HepG2 (cell line): ENCODE results near the gene SGCE. TPM values are rescaled to one million over a fixed set of nuclear protein-coding genes. Genes with fewer than 3 reads are reported as not detected.

Experiments used
- DNMT3B ChIP-seq: conservative IDR thresholded peaks from 2 replicates; pipeline ENCODE4 v1.6.1; 2016; ENCODE audit warnings: missing biosample characterization, control low read depth
- SIN3B ChIP-seq: fragments of 150-350 bp; IDR thresholded peaks from 2 replicates; pipeline ENCODE4 v1.6.1; 2014; ENCODE audit warnings: low read length
- TOPORS ChIP-seq: sonication (generic); formaldehyde crosslinking; IDR thresholded peaks from 2 replicates; pipeline ENCODE4 v1.8.0; 2023; ENCODE audit warnings: mild to moderate bottlenecking, missing genetic modification reagents
- ZBTB7B ChIP-seq: sonication (generic); formaldehyde crosslinking; IDR thresholded peaks from 2 replicates; pipeline ENCODE4 v1.4.0; 2020; ENCODE audit warnings: missing genetic modification reagents
- ZNF224 ChIP-seq: sonication (generic); formaldehyde crosslinking; IDR thresholded peaks from 2 replicates; pipeline ENCODE4 v1.5.0; 2020; ENCODE audit warnings: mild to moderate bottlenecking, missing genetic modification reagents
- ZNF737 ChIP-seq: sonication (generic); formaldehyde crosslinking; IDR thresholded peaks from 2 replicates; pipeline ENCODE4 v1.5.0; 2020; ENCODE audit warnings: missing genetic modification reagents, mild to moderate bottlenecking, borderline replicate concordance
- polyA plus RNA-seq, 8 experiments: library from polyadenylated mRNA; depleted of rRNA in 3 of 8; stranded (reverse) in 7 of 8; unstranded in 1 of 8; fragments of >200 nt; fragmentation: Illumina TruSeq in 4 of 8; extraction: Trizol in 4 of 8; gene quantifications; 2 replicates each; pipeline versions ENCODE4 v1.2.1 to v1.2.3, GENCODE V29; 2011 to 2016; ENCODE audit warnings: low read depth in 4 of 8, missing spikeins in 1 of 8, mixed read lengths in 1 of 8; ENCODE audit not compliant: insufficient read depth in 1 of 8
- total RNA-seq, 5 experiments: library from RNA; depleted of rRNA; stranded (reverse); fragments of >200 nt; fragmentation: Illumina TruSeq; extraction: Trizol; gene quantifications; 2 replicates each; pipeline ENCODE4 v1.2.3, GENCODE V29; 2016; ENCODE audit warnings: low read depth in 1 of 5
- TF ChIP-seq, protein P1 (sequence below): sonication (generic); formaldehyde crosslinking; IDR thresholded peaks from 2 replicates; pipeline ENCODE4 v1.4.0; 2020; ENCODE audit warnings: missing genetic modification reagents
- TF ChIP-seq, protein P2 (sequence below): sonication (generic); formaldehyde crosslinking; IDR thresholded peaks from 2 replicates; pipeline ENCODE4 v1.5.0; 2020; ENCODE audit warnings: missing genetic modification reagents, mild to moderate bottlenecking, borderline replicate concordance
- TF ChIP-seq, protein P3 (sequence below), 2 experiments: sonication (generic) in 1 of 2; formaldehyde crosslinking in 1 of 2; IDR thresholded peaks; 2 replicates each; pipeline versions ENCODE4 v1.5.1 to v1.6.1; 2011 to 2020; ENCODE audit warnings: borderline replicate concordance in 1 of 2, low read depth in 1 of 2, low read length in 1 of 2, mild to moderate bottlenecking in 1 of 2, missing genetic modification reagents in 1 of 2, moderate library complexity in 1 of 2
- TF ChIP-seq, protein P4 (sequence below): sonication (generic); formaldehyde crosslinking; IDR thresholded peaks from 2 replicates; pipeline ENCODE4 v1.4.0; 2020; ENCODE audit warnings: missing genetic modification reagents

Gene SGCE
- total and polyA plus RNA-seq, 2 of the 13 experiments (the other 11 are each of a cell fraction or from before 2014, with no cell fraction given): 52.3 to 71.1 TPM

DNA sequence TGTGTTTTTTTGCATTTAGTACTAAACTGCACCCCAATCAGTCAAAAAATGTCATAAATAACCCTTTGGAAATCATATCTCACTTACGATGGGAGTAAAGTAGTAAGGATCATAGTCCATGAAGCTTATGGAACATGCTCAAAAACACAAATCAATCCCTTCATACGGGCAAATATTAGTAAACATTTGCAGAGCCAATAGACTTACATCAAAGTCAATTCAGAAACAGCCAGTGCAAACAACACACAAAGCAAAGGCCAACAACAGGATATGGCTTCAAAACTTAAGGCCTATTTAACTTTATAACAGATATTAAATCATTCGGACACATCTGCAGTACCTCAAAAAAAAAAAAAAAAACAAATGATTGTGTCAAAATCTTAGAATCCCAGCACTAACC, 32.1 kb downstream of the SGCE start (continued):
- TF ChIP-seq, protein P1, sequence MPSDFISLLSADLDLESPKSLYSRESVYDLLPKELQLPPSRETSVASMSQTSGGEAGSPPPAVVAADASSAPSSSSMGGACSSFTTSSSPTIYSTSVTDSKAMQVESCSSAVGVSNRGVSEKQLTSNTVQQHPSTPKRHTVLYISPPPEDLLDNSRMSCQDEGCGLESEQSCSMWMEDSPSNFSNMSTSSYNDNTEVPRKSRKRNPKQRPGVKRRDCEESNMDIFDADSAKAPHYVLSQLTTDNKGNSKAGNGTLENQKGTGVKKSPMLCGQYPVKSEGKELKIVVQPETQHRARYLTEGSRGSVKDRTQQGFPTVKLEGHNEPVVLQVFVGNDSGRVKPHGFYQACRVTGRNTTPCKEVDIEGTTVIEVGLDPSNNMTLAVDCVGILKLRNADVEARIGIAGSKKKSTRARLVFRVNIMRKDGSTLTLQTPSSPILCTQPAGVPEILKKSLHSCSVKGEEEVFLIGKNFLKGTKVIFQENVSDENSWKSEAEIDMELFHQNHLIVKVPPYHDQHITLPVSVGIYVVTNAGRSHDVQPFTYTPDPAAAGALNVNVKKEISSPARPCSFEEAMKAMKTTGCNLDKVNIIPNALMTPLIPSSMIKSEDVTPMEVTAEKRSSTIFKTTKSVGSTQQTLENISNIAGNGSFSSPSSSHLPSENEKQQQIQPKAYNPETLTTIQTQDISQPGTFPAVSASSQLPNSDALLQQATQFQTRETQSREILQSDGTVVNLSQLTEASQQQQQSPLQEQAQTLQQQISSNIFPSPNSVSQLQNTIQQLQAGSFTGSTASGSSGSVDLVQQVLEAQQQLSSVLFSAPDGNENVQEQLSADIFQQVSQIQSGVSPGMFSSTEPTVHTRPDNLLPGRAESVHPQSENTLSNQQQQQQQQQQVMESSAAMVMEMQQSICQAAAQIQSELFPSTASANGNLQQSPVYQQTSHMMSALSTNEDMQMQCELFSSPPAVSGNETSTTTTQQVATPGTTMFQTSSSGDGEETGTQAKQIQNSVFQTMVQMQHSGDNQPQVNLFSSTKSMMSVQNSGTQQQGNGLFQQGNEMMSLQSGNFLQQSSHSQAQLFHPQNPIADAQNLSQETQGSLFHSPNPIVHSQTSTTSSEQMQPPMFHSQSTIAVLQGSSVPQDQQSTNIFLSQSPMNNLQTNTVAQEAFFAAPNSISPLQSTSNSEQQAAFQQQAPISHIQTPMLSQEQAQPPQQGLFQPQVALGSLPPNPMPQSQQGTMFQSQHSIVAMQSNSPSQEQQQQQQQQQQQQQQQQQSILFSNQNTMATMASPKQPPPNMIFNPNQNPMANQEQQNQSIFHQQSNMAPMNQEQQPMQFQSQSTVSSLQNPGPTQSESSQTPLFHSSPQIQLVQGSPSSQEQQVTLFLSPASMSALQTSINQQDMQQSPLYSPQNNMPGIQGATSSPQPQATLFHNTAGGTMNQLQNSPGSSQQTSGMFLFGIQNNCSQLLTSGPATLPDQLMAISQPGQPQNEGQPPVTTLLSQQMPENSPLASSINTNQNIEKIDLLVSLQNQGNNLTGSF (CRISPR knock-in tag): no peak
- TF ChIP-seq DNMT3B: no peak
- TF ChIP-seq ZBTB7B (CRISPR knock-in tag): 0 out of 2 replicates have a peak, but pooled peaks have one; percentile 33
- TF ChIP-seq, protein P2, sequence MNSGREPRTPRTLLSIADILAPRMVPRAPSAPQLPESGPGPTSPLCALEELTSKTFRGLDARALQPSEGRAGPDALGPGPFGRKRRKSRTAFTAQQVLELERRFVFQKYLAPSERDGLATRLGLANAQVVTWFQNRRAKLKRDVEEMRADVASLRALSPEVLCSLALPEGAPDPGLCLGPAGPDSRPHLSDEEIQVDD (CRISPR knock-in tag): no peak
- TF ChIP-seq ZNF224 (CRISPR knock-in tag): no peak; the same call in 1 of the 2 replicates
- no peak for TF ChIP-seq SIN3B
- TF ChIP-seq, protein P3, sequence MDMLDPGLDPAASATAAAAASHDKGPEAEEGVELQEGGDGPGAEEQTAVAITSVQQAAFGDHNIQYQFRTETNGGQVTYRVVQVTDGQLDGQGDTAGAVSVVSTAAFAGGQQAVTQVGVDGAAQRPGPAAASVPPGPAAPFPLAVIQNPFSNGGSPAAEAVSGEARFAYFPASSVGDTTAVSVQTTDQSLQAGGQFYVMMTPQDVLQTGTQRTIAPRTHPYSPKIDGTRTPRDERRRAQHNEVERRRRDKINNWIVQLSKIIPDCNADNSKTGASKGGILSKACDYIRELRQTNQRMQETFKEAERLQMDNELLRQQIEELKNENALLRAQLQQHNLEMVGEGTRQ (IDR thresholded peaks at IDR 0.05; ENCODE audit: low read depth, low read length): no peak
- TF ChIP-seq, protein P3 (CRISPR knock-in tag; IDR thresholded peaks at IDR 0.05; ENCODE audit: borderline replicate concordance): no peak
- no peak for TF ChIP-seq TOPORS
- TF ChIP-seq, protein P4, sequence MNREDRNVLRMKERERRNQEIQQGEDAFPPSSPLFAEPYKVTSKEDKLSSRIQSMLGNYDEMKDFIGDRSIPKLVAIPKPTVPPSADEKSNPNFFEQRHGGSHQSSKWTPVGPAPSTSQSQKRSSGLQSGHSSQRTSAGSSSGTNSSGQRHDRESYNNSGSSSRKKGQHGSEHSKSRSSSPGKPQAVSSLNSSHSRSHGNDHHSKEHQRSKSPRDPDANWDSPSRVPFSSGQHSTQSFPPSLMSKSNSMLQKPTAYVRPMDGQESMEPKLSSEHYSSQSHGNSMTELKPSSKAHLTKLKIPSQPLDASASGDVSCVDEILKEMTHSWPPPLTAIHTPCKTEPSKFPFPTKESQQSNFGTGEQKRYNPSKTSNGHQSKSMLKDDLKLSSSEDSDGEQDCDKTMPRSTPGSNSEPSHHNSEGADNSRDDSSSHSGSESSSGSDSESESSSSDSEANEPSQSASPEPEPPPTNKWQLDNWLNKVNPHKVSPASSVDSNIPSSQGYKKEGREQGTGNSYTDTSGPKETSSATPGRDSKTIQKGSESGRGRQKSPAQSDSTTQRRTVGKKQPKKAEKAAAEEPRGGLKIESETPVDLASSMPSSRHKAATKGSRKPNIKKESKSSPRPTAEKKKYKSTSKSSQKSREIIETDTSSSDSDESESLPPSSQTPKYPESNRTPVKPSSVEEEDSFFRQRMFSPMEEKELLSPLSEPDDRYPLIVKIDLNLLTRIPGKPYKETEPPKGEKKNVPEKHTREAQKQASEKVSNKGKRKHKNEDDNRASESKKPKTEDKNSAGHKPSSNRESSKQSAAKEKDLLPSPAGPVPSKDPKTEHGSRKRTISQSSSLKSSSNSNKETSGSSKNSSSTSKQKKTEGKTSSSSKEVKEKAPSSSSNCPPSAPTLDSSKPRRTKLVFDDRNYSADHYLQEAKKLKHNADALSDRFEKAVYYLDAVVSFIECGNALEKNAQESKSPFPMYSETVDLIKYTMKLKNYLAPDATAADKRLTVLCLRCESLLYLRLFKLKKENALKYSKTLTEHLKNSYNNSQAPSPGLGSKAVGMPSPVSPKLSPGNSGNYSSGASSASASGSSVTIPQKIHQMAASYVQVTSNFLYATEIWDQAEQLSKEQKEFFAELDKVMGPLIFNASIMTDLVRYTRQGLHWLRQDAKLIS (CRISPR knock-in tag): no peak
- TF ChIP-seq ZNF737 (CRISPR knock-in tag): no peak
